NCI-H1048 (cell line): ENCODE measurements around the gene ABCD3.

Source experiments
- DNase-seq: peaks from one replicate; lab custom pipeline; 2025; lab: John Stamatoyannopoulos, UW

The ABCD3 gene

GRCh38 chr1:94463056-94463764, 45.0 kb downstream of the ABCD3 start:
- DNase-seq = no peak

- peak; percentile 24 for DNase-seq
Observed at GRCh38 chr1:94463765-94464330, 45.7 kb downstream of the ABCD3 start.

- DNase-seq = no peak
Observed at GRCh38 chr1:94468708-94469107, 50.5 kb downstream of the ABCD3 start.

DNA sequence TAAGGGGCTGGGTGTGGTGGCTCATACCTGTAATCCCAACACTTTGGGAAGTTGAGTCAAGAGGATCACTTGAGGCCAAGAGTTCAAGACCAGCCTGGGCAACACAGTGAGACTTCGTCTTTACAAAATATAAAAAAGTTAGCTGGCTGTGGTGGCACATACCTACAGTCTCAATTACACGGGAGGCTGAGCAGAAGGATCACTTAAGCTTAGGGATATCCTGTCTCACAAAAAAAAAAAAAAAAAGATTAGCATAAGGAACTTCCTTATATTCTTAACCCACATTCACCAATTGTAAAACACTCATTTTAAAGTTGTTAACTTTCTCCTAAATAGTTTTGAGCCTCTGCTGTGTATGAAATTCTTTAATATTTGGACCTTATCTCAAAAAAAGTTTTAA, 53.1 kb downstream of the ABCD3 start:
- no peak for DNase-seq

- no peak for DNase-seq
Observed at GRCh38 chr1:94475232-94475631, 57.0 kb downstream of the ABCD3 start.

DNA sequence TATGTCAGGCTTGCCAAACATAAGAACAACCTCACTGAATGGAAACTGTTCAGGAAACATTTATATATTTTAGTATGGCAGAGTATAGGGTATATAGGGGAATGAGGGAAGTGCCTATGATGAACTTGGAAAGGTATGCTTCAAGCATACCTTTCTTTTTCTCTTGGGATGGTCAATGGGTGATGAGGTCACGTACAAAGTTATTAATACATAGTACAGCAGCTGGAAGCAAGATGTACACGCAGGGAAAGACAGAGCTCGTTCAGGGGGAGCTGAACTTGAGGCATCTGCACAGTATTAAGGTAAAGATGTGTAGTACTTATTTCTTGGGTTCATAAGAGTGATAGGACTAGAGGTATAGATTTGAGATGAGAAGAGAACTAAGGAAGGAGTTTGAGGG, 61.5 kb downstream of the ABCD3 start:
- no peak for DNase-seq

- DNase-seq = peak; percentile 22
Observed at GRCh38 chr1:94481473-94481933, 63.3 kb downstream of the ABCD3 start.

DNA sequence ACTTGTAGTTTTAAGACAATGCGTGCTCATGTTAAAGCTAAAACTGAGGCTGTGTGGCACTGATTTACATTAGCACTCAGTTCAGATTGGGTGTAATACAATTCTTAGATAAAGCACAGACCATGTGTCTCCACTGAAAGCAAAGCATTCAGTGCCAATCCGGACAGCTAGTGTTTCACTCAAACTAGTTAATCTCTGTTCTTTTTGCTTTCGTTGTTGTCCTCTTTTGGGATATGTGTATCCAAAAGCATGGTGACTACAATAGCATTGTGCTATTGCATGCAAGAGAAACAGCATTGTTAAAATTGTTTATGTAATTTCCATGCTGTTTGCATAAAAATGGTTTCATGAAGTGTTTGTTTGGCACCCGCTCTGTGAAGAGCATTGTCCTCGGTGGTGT, 68.8 kb downstream of the ABCD3 start:
- no peak for DNase-seq

- DNase-seq = no peak
Observed at GRCh38 chr1:94490556-94490955, 72.4 kb downstream of the ABCD3 start.

DNA sequence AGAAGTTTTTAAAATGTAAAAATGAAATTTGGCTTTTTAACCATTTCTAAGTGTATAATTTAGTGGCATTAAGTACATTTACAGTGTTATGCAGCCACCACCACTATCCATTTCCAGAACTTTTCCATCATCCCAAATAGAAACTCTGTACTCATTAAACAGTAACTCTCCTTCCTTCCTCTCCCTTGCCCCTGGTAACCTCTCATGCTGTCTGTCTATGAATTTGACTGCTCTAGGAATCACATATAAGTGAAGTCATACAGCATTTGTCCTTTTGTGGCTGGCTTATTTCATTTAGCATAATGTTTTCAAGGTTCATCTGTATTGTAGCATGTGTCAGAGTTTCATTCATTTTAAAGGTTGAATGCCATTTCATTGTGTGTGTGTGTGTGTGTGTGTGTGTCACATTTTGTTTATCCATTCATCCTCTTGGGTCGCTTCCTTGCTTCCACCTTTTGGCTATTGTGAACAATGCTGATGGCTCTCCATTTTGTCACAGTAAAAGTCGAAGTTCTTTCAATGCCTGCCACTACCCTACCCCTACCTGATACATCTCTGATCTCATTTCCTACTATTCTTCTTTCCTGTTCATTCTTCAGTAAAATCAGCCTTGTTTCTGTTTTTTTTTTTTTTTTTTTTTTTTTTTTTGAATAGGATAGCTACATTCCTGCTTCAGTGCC, 78.0 kb downstream of the ABCD3 start:
- DNase-seq = no peak

DNA sequence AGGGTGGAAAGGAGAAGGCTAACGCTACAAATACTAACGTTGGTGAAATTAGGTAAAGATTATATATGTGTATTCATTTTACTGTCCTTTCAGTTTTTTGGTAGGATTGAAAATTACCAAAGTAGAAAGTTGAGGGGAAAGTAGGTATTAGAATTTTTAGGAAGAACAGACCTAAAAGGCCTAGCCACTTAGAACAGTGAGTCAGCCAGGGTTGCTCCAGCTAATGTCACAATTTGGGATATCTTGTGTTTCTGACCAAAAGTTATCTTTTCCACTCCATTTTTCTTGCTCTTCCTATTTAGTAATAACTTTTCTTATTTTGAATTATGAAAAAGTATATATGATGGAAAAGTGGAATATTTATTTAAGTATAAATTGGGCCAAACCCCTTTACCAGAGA, 83.2 kb downstream of the ABCD3 start:
- no peak for DNase-seq

GRCh38 chr1:94501935-94502334, 83.7 kb downstream of the ABCD3 start:
- no peak for DNase-seq

DNA sequence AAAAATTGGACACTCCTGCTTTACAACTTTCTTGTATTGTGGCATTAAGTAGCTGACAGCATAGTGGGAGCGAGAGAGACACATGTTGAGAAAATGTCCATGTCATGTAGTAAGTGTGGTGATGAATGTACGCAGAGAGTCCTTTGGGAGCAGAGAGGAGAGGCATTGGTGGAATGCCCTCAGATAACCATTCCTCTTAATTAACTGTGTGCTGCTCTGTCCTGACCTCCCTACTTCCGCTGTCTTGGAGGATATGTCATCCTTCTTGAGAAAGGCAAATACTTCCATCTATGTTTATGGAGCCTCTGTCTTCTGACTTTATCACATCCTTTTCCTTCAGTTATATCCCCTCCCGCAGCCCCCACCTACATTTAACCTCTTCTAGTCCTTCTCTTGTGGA, 85.0 kb downstream of the ABCD3 start:
- DNase-seq = no peak

GRCh38 chr1:94504601-94505000, 86.4 kb downstream of the ABCD3 start:
- no peak for DNase-seq

DNA sequence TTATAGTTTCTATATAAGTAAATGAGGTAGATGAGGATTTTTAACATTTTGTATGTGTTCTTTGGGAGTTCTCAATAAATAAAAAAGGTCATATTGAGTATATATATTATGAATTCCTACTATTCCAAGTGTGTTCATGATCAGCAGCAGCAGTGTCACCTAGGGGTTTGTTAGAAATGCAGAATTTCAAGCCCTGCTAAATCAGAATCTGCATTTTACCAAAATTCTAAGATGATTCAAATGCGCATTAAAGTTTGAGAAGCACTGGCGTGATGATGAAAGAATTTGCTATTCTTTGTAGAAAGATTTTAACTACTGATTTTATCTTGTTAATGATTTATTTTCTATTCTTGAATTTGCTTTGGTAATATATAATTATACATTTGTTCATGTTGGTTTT, 94.6 kb downstream of the ABCD3 start:
- no peak for DNase-seq

DNA sequence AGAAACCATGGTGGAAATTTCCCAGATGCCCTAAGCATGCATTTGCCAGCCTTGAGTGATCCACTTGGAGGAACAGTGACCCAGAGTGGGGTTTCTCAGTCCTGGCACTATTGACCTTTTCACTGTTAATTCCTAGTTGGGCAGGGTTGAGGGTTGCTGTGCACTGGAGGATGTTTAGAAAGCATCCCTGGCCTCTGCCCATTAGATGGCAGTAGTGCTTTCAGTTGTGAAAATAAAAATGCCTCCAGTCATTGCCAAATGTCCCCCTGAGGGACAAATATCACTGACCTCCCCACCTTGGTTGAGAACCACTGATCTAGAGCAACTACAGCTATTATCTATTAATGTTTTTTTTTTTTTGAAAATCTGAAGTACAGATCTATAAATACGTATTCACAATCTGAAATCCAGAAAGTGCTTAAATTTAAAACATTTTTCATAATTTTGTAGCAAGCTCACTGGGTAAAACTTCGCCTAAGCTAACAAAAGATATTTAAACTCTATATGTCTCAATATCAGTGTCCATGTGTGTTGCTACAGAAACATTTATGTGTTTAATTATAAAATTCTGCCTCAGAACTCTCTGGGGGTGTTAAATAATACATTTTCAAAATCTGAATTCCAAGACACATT, 96.0 kb downstream of the ABCD3 start:
- DNase-seq = no peak

DNA sequence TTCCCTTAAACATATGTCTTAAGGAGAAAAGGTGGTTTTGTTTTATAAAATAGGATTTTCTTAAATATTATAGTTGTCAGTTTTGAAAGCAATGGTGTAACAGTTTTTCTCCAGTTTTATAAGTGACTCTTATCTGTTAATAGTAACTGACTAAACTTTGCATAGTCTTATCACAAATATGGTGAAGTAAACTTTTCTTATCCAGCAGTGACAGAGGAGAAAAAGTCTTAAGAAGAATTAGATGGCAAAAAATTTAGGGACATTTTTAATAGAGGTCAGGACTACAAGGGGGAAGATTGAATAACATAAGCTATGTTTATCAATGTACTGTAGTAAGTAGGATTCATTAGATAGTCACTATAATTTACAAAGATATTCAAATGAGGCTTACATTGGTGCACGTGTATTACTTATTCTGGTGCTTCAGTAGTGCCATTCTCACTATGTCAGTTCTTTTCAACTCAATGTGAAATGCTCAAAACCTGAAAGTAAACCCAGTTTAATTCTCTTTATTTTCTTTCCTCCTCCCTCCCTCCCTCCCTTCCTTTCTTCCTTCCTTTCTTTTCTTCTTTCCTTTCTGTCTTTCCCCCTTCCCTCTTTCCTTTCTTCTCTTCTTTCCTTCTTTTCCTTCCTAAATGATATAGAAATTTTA, 97.2 kb downstream of the ABCD3 start:
- no peak for DNase-seq

- no peak for DNase-seq
Observed at GRCh38 chr1:94519351-94519750, 101.2 kb downstream of the ABCD3 start.

DNA sequence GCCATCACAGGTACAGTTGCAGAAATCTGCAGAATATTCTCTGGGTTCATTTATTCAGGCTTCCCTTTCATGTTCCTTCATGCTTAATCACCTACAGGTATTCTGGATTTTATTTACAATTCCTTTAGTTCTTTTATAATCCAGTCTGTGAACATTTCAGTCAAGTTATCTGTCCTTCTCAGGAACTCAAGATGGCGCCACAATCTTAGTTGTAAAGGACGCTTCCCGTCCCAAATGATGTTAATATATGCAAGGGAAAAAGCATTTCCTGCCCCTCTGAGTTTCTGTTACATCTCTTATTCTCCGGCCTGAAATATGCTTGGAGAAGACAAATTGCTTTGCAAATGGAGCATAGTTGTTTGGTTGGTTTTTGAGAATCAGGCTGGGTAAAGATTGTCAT, 104.1 kb downstream of the ABCD3 start:
- no peak for DNase-seq

- DNase-seq = no peak
Observed at GRCh38 chr1:94524531-94524930, 106.3 kb downstream of the ABCD3 start.

GRCh38 chr1:94526152-94526980, 108.2 kb downstream of the ABCD3 start:
- DNase-seq = no peak
